Right atrium auricular region (tissue), 2 donors: ENCODE results near the gene CLDN20. TPM values are rescaled to one million over a fixed set of nuclear protein-coding genes. Genes with fewer than 3 reads are reported as not detected.

Source experiments
- DNase-seq: peaks from one replicate; pipeline ENCODE4 v3.0.0-alpha.2; 2019; ENCODE audit warnings: low spot score
- H3K27ac ChIP-seq, 2 donors: fragments of 200-600 bp; sonication (generic); 1 replicate in 1 of 2; 2 replicates in 1 of 2; pipeline ENCODE4 v1.5.1; 2016 to 2019
- H3K27me3 ChIP-seq, 2 donors: fragments of 200-600 bp; sonication (generic); one replicate each; pipeline versions ENCODE4 v1.5.1 to v1.6.0; 2017 to 2019
- H3K36me3 ChIP-seq: fragments of 200-600 bp; sonication (generic); one replicate; pipeline ENCODE4 v1.5.1; 2016
- H3K4me1 ChIP-seq, 2 donors: fragments of 200-600 bp; sonication (generic); one replicate each; pipeline versions ENCODE4 v1.5.1 to v1.6.0; 2017 to 2019
- H3K4me3 ChIP-seq, 2 donors: fragments of 200-600 bp; sonication (generic); 1 replicate in 1 of 2; 2 replicates in 1 of 2; pipeline ENCODE4 v1.5.1; 2017 to 2019; ENCODE audit warnings: mild to moderate bottlenecking in 1 of 2, moderate library complexity in 1 of 2
- H3K9me3 ChIP-seq, 2 donors: fragments of 200-600 bp; sonication (generic); one replicate each; pipeline ENCODE4 v1.5.1; 2019
- total RNA-seq, 2 donors: library from RNA; depleted of rRNA; stranded (reverse); fragments of >200 nt; gene quantifications; one replicate each; pipeline ENCODE4 v1.1.0, GENCODE V29; 2016
- TF ChIP-seq, protein P1 (sequence below), 2 donors: fragments of 200-600 bp; sonication (generic); IDR thresholded peaks; one replicate each; pipeline ENCODE4 v1.5.1; 2019; ENCODE audit warnings: antibody characterized with exemption in 2 of 2

CLDN20 gene
- total RNA-seq, 2 donors from 2014 or later, result not detected

- DNase-seq, result no peak
- Histone ChIP-seq H3K4me1 (no peaks in the 10 kb centered on the region), H3K9me3 (no peaks in the 10 kb centered on the region), H3K4me3 (no peak overlapping the region), H3K36me3 (peaks cover 28% of the 10 kb centered on the region), H3K27ac (no peak overlapping the region), H3K27me3 (no peaks in the 10 kb centered on the region)
- TF ChIP-seq, protein P1, sequence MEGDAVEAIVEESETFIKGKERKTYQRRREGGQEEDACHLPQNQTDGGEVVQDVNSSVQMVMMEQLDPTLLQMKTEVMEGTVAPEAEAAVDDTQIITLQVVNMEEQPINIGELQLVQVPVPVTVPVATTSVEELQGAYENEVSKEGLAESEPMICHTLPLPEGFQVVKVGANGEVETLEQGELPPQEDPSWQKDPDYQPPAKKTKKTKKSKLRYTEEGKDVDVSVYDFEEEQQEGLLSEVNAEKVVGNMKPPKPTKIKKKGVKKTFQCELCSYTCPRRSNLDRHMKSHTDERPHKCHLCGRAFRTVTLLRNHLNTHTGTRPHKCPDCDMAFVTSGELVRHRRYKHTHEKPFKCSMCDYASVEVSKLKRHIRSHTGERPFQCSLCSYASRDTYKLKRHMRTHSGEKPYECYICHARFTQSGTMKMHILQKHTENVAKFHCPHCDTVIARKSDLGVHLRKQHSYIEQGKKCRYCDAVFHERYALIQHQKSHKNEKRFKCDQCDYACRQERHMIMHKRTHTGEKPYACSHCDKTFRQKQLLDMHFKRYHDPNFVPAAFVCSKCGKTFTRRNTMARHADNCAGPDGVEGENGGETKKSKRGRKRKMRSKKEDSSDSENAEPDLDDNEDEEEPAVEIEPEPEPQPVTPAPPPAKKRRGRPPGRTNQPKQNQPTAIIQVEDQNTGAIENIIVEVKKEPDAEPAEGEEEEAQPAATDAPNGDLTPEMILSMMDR (IDR thresholded peaks at IDR 0.05), result no peak
Measured at GRCh38 chr6:155259897-155260296, 3.9 kb upstream of the CLDN20 start.

- TF ChIP-seq, protein P1 (IDR thresholded peaks at IDR 0.05), result no peak
- Histone ChIP-seq H3K27me3 (no peaks in the 10 kb centered on the region), H3K9me3 (no peaks in the 10 kb centered on the region), H3K4me3 (no peak overlapping the region), H3K27ac (no peak overlapping the region), H3K36me3 (peaks cover 28% of the 10 kb centered on the region), H3K4me1 (no peaks in the 10 kb centered on the region)
- DNase-seq, result no peak
Measured at GRCh38 chr6:155260686-155261085, 3.1 kb upstream of the CLDN20 start.

- DNase-seq, result no peak
- peaks cover 24% of the 10 kb centered on the region for H3K36me3 ChIP-seq
- H3K4me3 ChIP-seq, result no peak overlapping the region
- no peak overlapping the region for H3K27ac ChIP-seq
- TF ChIP-seq, protein P1 (IDR thresholded peaks at IDR 0.05), result no peak
- no peaks in the 10 kb centered on the region for H3K4me1 ChIP-seq
- H3K9me3 ChIP-seq, result no peaks in the 10 kb centered on the region
- no peaks in the 10 kb centered on the region for H3K27me3 ChIP-seq
Measured at GRCh38 chr6:155261111-155261900, 2.5 kb upstream of the CLDN20 start.

DNA sequence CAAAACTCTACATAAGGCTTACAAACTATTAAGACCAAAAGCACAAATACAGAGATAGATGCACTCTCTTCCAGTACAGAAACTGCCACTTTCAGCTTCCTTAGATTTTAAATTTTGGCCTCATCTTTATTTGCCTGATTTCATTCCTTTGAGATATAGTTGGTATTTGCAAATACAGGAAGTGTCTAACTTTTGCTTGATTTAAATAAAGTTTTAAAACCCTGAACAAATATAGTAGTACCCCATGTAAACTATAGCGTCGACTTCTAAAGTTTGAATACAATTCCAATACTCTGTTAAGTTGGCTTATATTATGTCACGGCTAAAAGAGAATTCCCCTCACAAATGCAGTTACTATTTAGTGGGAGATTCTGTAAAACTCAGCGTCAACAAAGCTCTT is 1.2 kb upstream of the CLDN20 start:
- peaks cover 16% of the 10 kb centered on the region for H3K36me3 ChIP-seq
- H3K4me3 ChIP-seq, result no peak overlapping the region
- H3K4me1 ChIP-seq, result no peaks in the 10 kb centered on the region
- H3K27me3 ChIP-seq, result no peaks in the 10 kb centered on the region
- no peak for DNase-seq
- H3K9me3 ChIP-seq, result no peaks in the 10 kb centered on the region
- H3K27ac ChIP-seq, result no peak overlapping the region
- TF ChIP-seq, protein P1 (IDR thresholded peaks at IDR 0.05), result no peak

DNA sequence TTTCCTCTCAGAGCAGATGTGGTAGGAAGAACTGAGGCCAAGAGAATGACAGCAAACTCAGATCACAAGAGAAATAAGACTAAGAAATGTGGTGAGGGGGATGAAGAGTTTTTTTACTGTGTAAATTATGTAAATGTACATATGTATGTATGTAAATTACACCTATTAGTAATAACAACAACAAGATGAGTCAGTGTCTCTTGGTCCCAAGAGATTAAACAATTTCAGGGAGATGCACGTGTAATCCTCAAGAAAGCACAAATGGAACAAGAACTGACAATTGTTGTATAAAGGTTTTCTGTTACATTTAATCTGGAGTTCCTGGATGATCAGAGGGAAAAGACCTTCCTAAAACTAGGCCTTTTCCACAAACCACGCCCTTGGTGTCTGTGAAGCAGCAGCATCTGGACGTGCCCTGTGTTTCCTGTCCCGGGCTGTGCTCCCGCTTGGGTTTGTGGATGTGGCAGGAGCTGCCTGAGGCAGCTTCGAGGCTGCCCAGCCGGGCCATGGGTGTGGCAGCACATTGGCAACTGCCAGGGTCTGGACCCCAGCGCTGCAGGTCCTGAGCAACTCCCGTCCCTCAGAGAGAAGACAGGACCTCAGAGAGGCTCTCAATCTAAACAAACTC is 994 bp downstream of the CLDN20 start:
- Histone ChIP-seq H3K27ac (no peak overlapping the region), H3K4me3 (no peak overlapping the region), H3K27me3 (no peaks in the 10 kb centered on the region), H3K4me1 (no peaks in the 10 kb centered on the region), H3K9me3 (no peaks in the 10 kb centered on the region), H3K36me3 (peaks cover 7% of the 10 kb centered on the region)
- TF ChIP-seq, protein P1 (IDR thresholded peaks at IDR 0.05), result no peak
- DNase-seq, result no peak
